NCI-H146 treated with DMSO at 0.1 percent for 48 hours (cell line): ENCODE results near the gene LCN10.
"Not testable (repeated sequence)": the region's sequence is repeated elsewhere in the genome, so short reads cannot be mapped to it uniquely, and the experiment has no call there.

Experiments used
- DNase-seq: peaks from one replicate; lab custom pipeline; 2025; ENCODE audit not compliant: unreplicated experiment; lab: John Stamatoyannopoulos, UW

LCN10 gene

GRCh38 chr9:136721339-136722092 is 21.2 kb downstream of the LCN10 start:
- no peak for DNase-seq

- no peak for DNase-seq
These were observed 21.8 kb downstream of the LCN10 start for GRCh38 chr9:136720898-136721338.

GRCh38 chr9:136720251-136720897 is 22.4 kb downstream of the LCN10 start:
- DNase-seq: no peak

GRCh38 chr9:136719195-136719880 is 23.4 kb downstream of the LCN10 start:
- DNase-seq: no peak

- no peak for DNase-seq
These were observed 24.2 kb downstream of the LCN10 start for GRCh38 chr9:136718345-136719194.

GRCh38 chr9:136717399-136717798 is 25.3 kb downstream of the LCN10 start:
- DNase-seq: no peak

- DNase-seq: no peak
These were observed 27.9 kb downstream of the LCN10 start for GRCh38 chr9:136714893-136715274.

- no peak for DNase-seq
These were observed 28.4 kb downstream of the LCN10 start for GRCh38 chr9:136714096-136714892.

- DNase-seq: no peak
These were observed 29.2 kb downstream of the LCN10 start for GRCh38 chr9:136713550-136713949.

GRCh38 chr9:136712690-136713544 is 29.8 kb downstream of the LCN10 start:
- DNase-seq: no peak

- DNase-seq: peak; percentile 24
These were observed 30.7 kb downstream of the LCN10 start, which contains the start of gene DIPK1B for GRCh38 chr9:136711751-136712689. Gene DIPK1B (plus strand): TSS chr9:136712572. CDS start chr9:136712666, 94 bp downstream.

- DNase-seq: not testable (repeated sequence)
These were observed 31.5 kb downstream of the LCN10 start for GRCh38 chr9:136711219-136711648.

- no peak for DNase-seq
These were observed 32.2 kb downstream of the LCN10 start for GRCh38 chr9:136710543-136710942.

GRCh38 chr9:136709454-136710109 is 33.2 kb downstream of the LCN10 start:
- DNase-seq: no peak

GRCh38 chr9:136707849-136708517 is 34.8 kb downstream of the LCN10 start:
- DNase-seq: no peak

GRCh38 chr9:136707011-136707410 is 35.7 kb downstream of the LCN10 start:
- DNase-seq: no peak

- no peak for DNase-seq
These were observed 37.2 kb downstream of the LCN10 start for GRCh38 chr9:136705564-136705963.
